Ramos (cell line): Measurements from ENCODE around the gene IL17RD.

ENCODE experiments used
- in situ Hi-C: fragments of 300-500 bp; cut with MboI; formaldehyde crosslinking; loops from one replicate; pipeline ENCODE4 v1.14.3; 2022; ENCODE audit warnings: low sequenced_read_pairs; ENCODE audit not compliant: unreplicated experiment

IL17RD gene

GRCh38 chr3:57160076-57160764, 4.9 kb downstream of the IL17RD start:
- in situ Hi-C loops = no loop called here

- in situ Hi-C loops = no loop called here
Measured at GRCh38 chr3:57158813-57159738, 6.1 kb downstream of the IL17RD start.

- in situ Hi-C loops = no loop called here
Measured at GRCh38 chr3:57158325-57158724, 6.8 kb downstream of the IL17RD start.

- in situ Hi-C loops = no loop called here
Measured at GRCh38 chr3:57157545-57157944, 7.6 kb downstream of the IL17RD start.

- in situ Hi-C loops = no loop called here
Measured at GRCh38 chr3:57155310-57155643, 9.9 kb downstream of the IL17RD start.

GRCh38 chr3:57154470-57155309, 10.5 kb downstream of the IL17RD start:
- in situ Hi-C loops = no loop called here

GRCh38 chr3:57152151-57153143, 12.7 kb downstream of the IL17RD start:
- in situ Hi-C loops = no loop called here

GRCh38 chr3:57151749-57152148, 13.4 kb downstream of the IL17RD start:
- in situ Hi-C loops = no loop called here

- in situ Hi-C loops = no loop called here
Measured at GRCh38 chr3:57151021-57151449, 14.1 kb downstream of the IL17RD start.

- in situ Hi-C loops = no loop called here
Measured at GRCh38 chr3:57150113-57150581, 15.0 kb downstream of the IL17RD start.

- in situ Hi-C loops = no loop called here
Measured at GRCh38 chr3:57147071-57147470, 18.1 kb downstream of the IL17RD start.

GRCh38 chr3:57145852-57146251, 19.3 kb downstream of the IL17RD start:
- in situ Hi-C loops = no loop called here

GRCh38 chr3:57144952-57145351, 20.2 kb downstream of the IL17RD start:
- in situ Hi-C loops = no loop called here

- in situ Hi-C loops = no loop called here
Measured at GRCh38 chr3:57143886-57144459, 21.2 kb downstream of the IL17RD start.

GRCh38 chr3:57142411-57142723, 22.8 kb downstream of the IL17RD start:
- in situ Hi-C loops = no loop called here

GRCh38 chr3:57141719-57142410, 23.3 kb downstream of the IL17RD start:
- in situ Hi-C loops = no loop called here

GRCh38 chr3:57140894-57141293, 24.3 kb downstream of the IL17RD start:
- in situ Hi-C loops = no loop called here

- in situ Hi-C loops = no loop called here
Measured at GRCh38 chr3:57135964-57136719, 29.0 kb downstream of the IL17RD start.
